HepG2 (cell line): ENCODE data around the gene HNRNPF. TPM values are rescaled to one million over a fixed set of nuclear protein-coding genes. Genes with fewer than 3 reads are reported as not detected.

Source experiments
- ARID2 ChIP-seq: sonication (generic); formaldehyde crosslinking; IDR thresholded peaks from 2 replicates; pipeline ENCODE4 v1.8.1; 2022; ENCODE audit warnings: mild to moderate bottlenecking, missing genetic modification reagents, borderline replicate concordance
- CBX2 ChIP-seq, 2 experiments: fragments of 200-600 bp in 1 of 2; sonication (generic); formaldehyde crosslinking in 1 of 2; IDR thresholded peaks; 2 replicates each; pipeline versions ENCODE4 v1.7.0 to v1.8.1; 2018 to 2022; ENCODE audit warnings: low read depth in 2 of 2, low read length in 1 of 2, mild to moderate bottlenecking in 1 of 2, missing genetic modification reagents in 1 of 2
- CBX5 ChIP-seq: sonication (generic); formaldehyde crosslinking; IDR thresholded peaks from 2 replicates; pipeline ENCODE4 v1.4.0; 2020; ENCODE audit warnings: missing genetic modification reagents, borderline replicate concordance
- GZF1 ChIP-seq: sonication (generic); formaldehyde crosslinking; IDR thresholded peaks from 2 replicates; pipeline ENCODE4 v1.5.1; 2020; ENCODE audit warnings: mild to moderate bottlenecking, missing genetic modification reagents
- JDP2 ChIP-seq: sonication (generic); formaldehyde crosslinking; IDR thresholded peaks from 2 replicates; pipeline ENCODE4 v1.8.1; 2022; ENCODE audit warnings: missing genetic modification reagents, borderline replicate concordance
- KMT2A ChIP-seq: sonication (generic); formaldehyde crosslinking; IDR thresholded peaks from 2 replicates; pipeline ENCODE4 v1.4.0; 2020; ENCODE audit warnings: missing genetic modification reagents
- MAFG ChIP-seq: sonication (generic); formaldehyde crosslinking; IDR thresholded peaks from 2 replicates; pipeline ENCODE4 v1.5.1; 2020; ENCODE audit warnings: mild to moderate bottlenecking, missing genetic modification reagents
- NBN ChIP-seq: fragments of 450-650 bp; conservative IDR thresholded peaks from 2 replicates; pipeline ENCODE4 v1.6.1; 2017
- SIX4 ChIP-seq: sonication (generic); formaldehyde crosslinking; IDR thresholded peaks from 2 replicates; pipeline ENCODE4 v1.4.0; 2020; ENCODE audit warnings: missing genetic modification reagents
- SOX13 ChIP-seq, 3 experiments: fragments of 450-650 bp in 1 of 3; sonication (generic) in 1 of 3; formaldehyde crosslinking in 1 of 3; IDR thresholded peaks in 2 of 3; conservative IDR thresholded peaks in 1 of 3; 2 replicates each; pipeline versions ENCODE4 v1.5.0 to v1.6.1; 2016 to 2020; ENCODE audit warnings: antibody characterized with exemption in 1 of 3, mild to moderate bottlenecking in 1 of 3, missing compliant biosample characterization in 1 of 3, missing genetic modification reagents in 1 of 3, moderate library complexity in 1 of 3
- SP1 ChIP-seq, 2 experiments: fragments of 450-650 bp in 1 of 2; sonication (generic) in 1 of 2; formaldehyde crosslinking in 1 of 2; IDR thresholded peaks; 2 replicates each; pipeline versions ENCODE4 v1.4.0 to v1.6.1; 2016 to 2020; ENCODE audit warnings: missing genetic modification reagents in 1 of 2
- ZBTB21 ChIP-seq: sonication (generic); formaldehyde crosslinking; IDR thresholded peaks from 2 replicates; pipeline ENCODE4 v1.4.0; 2020; ENCODE audit warnings: missing genetic modification reagents
- ZNF205 ChIP-seq: IDR thresholded peaks from 2 replicates; pipeline ENCODE4 v1.6.1; 2018; ENCODE audit warnings: missing biosample characterization, missing genetic modification reagents
- ZNF256 ChIP-seq: sonication (generic); formaldehyde crosslinking; conservative IDR thresholded peaks from 2 replicates; pipeline ENCODE4 v1.4.0; 2020; ENCODE audit warnings: missing genetic modification reagents
- ZNF34 ChIP-seq: sonication (generic); formaldehyde crosslinking; IDR thresholded peaks from 2 replicates; pipeline ENCODE4 v1.4.0; 2020; ENCODE audit warnings: mild to moderate bottlenecking, missing genetic modification reagents, borderline replicate concordance
- ZNF737 ChIP-seq: sonication (generic); formaldehyde crosslinking; IDR thresholded peaks from 2 replicates; pipeline ENCODE4 v1.5.0; 2020; ENCODE audit warnings: missing genetic modification reagents, mild to moderate bottlenecking, borderline replicate concordance
- ZNF883 ChIP-seq: sonication (generic); formaldehyde crosslinking; IDR thresholded peaks from 2 replicates; pipeline ENCODE4 v1.5.1; 2020; ENCODE audit warnings: mild to moderate bottlenecking, missing genetic modification reagents; ENCODE audit errors: not compliant biosample characterization
- ZSCAN20 ChIP-seq: sonication (generic); formaldehyde crosslinking; IDR thresholded peaks from 2 replicates; pipeline ENCODE4 v1.4.0; 2020; ENCODE audit warnings: missing genetic modification reagents, mild to moderate bottlenecking, borderline replicate concordance
- polyA plus RNA-seq, 8 experiments: library from polyadenylated mRNA; depleted of rRNA in 3 of 8; stranded (reverse) in 7 of 8; unstranded in 1 of 8; fragments of >200 nt; fragmentation: Illumina TruSeq in 4 of 8; extraction: Trizol in 4 of 8; gene quantifications; 2 replicates each; pipeline versions ENCODE4 v1.2.1 to v1.2.3, GENCODE V29; 2011 to 2016; ENCODE audit warnings: low read depth in 4 of 8, missing spikeins in 1 of 8, mixed read lengths in 1 of 8; ENCODE audit not compliant: insufficient read depth in 1 of 8
- total RNA-seq, 5 experiments: library from RNA; depleted of rRNA; stranded (reverse); fragments of >200 nt; fragmentation: Illumina TruSeq; extraction: Trizol; gene quantifications; 2 replicates each; pipeline ENCODE4 v1.2.3, GENCODE V29; 2016; ENCODE audit warnings: low read depth in 1 of 5
- TF ChIP-seq, protein P1 (sequence below): sonication (generic); formaldehyde crosslinking; IDR thresholded peaks from 2 replicates; pipeline ENCODE4 v1.5.0; 2020; ENCODE audit warnings: mild to moderate bottlenecking, missing genetic modification reagents
- TF ChIP-seq, protein P2 (sequence below): sonication (generic); formaldehyde crosslinking; IDR thresholded peaks from 2 replicates; pipeline ENCODE4 v1.8.1; 2022; ENCODE audit warnings: low read depth, mild to moderate bottlenecking, missing genetic modification reagents
- TF ChIP-seq, protein P3 (sequence below): sonication (generic); formaldehyde crosslinking; IDR thresholded peaks from 2 replicates; pipeline ENCODE4 v1.5.1; 2020; ENCODE audit warnings: missing genetic modification reagents, mild to moderate bottlenecking, borderline replicate concordance

The HNRNPF gene
- total and polyA plus RNA-seq, 2 of the 13 experiments (the other 11 are each of a cell fraction or from before 2014, with no cell fraction given) = 166 to 308 TPM

DNA sequence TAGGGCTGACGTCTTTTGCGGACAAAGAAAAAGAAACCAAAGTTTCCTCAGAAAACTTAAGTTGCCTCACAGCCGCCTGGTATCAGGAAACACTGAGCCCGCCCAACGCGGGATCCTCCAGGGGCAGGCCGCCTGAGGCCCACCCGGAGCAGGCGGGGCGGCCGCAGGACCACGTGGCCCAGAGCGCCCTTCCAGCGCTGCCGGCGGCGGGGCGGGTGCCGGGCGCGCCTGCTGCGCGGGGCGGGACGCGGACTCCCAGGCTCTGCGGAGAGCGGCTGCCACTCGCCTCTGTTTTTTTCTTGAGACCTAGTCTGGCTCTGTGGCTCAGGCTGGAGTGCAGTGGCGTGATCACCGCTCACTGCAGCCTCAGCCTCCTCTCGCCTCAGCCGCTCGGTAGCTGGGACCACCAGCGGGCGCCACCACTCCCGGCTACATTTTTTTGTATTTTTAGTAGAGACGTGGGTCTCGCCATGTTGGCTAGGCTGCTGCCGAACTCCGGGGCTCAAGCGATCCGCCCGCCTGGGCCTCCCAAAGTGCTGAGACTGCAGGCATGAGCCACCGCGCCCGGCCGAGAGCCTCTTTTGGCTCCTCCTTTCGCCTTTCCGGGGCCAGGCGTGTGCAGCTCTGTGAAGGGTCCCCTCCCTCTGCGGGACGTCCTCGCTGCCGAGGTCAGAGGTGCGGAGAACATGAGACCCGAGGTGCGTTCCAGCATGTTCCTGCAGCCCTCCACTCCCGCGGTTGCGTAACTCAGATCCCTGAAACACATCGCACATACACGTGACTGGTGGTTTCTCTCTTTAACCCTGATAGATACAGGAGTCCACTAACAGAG is 11.6 kb upstream of the HNRNPF start (continued):
- TF ChIP-seq SOX13 (IDR thresholded peaks at IDR 0.05) (no peak; the same call in 1 of the 2 replicates), SOX13 (CRISPR knock-in tag; conservative IDR thresholded peaks at IDR 0.05 in 1 of 2, IDR thresholded peaks at IDR 0.05 in 1 of 2) (peak in 1 of 2 experiments; percentile 92; a peak in 2 of 4 replicates), ZSCAN20 (CRISPR knock-in tag) (peak; percentile 87), ARID2 (CRISPR knock-in tag) (peak; percentile 99), ZNF205 (CRISPR knock-in tag) (peak; percentile 92), MAFG (no peak), GZF1 (CRISPR knock-in tag) (peak; percentile 56; the same call in 1 of the 2 replicates), ZNF883 (CRISPR knock-in tag) (peak; percentile 96), CBX2 (IDR thresholded peaks at IDR 0.05; ENCODE audit: low read depth, low read length) (no peak), CBX2 (CRISPR knock-in tag; IDR thresholded peaks at IDR 0.05; ENCODE audit: low read depth) (no peak; the same call in 1 of the 2 replicates), JDP2 (CRISPR knock-in tag) (no peak; the same call in 1 of the 2 replicates), ZNF256 (CRISPR knock-in tag) (peak; percentile 98), SP1 (IDR thresholded peaks at IDR 0.05) (no peak), SP1 (CRISPR knock-in tag; IDR thresholded peaks at IDR 0.05) (peak; percentile 62), SIX4 (CRISPR knock-in tag) (peak; percentile 94), NBN (no peak), ZBTB21 (CRISPR knock-in tag) (peak; percentile 13; the same call in 1 of the 2 replicates), ZNF34 (CRISPR knock-in tag) (no peak; the same call in 1 of the 2 replicates), KMT2A (CRISPR knock-in tag) (peak; percentile 62; the same call in 1 of the 2 replicates), ZNF737 (CRISPR knock-in tag) (peak; percentile 99; the same call in 1 of the 2 replicates), CBX5 (CRISPR knock-in tag) (peak; percentile 99)
- TF ChIP-seq, protein P1, sequence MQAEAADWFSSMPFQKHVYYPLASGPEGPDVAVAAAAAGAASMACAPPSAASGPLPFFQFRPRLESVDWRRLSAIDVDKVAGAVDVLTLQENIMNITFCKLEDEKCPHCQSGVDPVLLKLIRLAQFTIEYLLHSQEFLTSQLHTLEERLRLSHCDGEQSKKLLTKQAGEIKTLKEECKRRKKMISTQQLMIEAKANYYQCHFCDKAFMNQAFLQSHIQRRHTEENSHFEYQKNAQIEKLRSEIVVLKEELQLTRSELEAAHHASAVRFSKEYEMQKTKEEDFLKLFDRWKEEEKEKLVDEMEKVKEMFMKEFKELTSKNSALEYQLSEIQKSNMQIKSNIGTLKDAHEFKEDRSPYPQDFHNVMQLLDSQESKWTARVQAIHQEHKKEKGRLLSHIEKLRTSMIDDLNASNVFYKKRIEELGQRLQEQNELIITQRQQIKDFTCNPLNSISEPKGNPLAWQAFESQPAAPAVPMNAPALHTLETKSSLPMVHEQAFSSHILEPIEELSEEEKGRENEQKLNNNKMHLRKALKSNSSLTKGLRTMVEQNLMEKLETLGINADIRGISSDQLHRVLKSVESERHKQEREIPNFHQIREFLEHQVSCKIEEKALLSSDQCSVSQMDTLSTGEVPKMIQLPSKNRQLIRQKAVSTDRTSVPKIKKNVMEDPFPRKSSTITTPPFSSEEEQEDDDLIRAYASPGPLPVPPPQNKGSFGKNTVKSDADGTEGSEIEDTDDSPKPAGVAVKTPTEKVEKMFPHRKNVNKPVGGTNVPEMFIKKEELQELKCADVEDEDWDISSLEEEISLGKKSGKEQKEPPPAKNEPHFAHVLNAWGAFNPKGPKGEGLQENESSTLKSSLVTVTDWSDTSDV (CRISPR knock-in tag) = peak; percentile 100
- TF ChIP-seq, protein P2, sequence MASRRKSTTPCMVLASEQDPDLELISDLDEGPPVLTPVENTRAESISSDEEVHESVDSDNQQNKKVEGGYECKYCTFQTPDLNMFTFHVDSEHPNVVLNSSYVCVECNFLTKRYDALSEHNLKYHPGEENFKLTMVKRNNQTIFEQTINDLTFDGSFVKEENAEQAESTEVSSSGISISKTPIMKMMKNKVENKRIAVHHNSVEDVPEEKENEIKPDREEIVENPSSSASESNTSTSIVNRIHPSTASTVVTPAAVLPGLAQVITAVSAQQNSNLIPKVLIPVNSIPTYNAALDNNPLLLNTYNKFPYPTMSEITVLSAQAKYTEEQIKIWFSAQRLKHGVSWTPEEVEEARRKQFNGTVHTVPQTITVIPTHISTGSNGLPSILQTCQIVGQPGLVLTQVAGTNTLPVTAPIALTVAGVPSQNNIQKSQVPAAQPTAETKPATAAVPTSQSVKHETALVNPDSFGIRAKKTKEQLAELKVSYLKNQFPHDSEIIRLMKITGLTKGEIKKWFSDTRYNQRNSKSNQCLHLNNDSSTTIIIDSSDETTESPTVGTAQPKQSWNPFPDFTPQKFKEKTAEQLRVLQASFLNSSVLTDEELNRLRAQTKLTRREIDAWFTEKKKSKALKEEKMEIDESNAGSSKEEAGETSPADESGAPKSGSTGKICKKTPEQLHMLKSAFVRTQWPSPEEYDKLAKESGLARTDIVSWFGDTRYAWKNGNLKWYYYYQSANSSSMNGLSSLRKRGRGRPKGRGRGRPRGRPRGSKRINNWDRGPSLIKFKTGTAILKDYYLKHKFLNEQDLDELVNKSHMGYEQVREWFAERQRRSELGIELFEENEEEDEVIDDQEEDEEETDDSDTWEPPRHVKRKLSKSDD (CRISPR knock-in tag) = peak; percentile 98
- TF ChIP-seq, protein P3, sequence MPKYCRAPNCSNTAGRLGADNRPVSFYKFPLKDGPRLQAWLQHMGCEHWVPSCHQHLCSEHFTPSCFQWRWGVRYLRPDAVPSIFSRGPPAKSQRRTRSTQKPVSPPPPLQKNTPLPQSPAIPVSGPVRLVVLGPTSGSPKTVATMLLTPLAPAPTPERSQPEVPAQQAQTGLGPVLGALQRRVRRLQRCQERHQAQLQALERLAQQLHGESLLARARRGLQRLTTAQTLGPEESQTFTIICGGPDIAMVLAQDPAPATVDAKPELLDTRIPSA (CRISPR knock-in tag) = no peak
